HG03575 (cell line): ENCODE data around the gene LMOD3.

ENCODE experiments used
- ATAC-seq: cut with Tn5 transposase; IDR thresholded peaks from one replicate; pipeline ENCODE4 v1.9.1; 2021; ENCODE audit not compliant: unreplicated experiment, insufficient number of reproducible peaks, low FRiP score; ENCODE audit errors: extremely low read depth

LMOD3 gene

DNA sequence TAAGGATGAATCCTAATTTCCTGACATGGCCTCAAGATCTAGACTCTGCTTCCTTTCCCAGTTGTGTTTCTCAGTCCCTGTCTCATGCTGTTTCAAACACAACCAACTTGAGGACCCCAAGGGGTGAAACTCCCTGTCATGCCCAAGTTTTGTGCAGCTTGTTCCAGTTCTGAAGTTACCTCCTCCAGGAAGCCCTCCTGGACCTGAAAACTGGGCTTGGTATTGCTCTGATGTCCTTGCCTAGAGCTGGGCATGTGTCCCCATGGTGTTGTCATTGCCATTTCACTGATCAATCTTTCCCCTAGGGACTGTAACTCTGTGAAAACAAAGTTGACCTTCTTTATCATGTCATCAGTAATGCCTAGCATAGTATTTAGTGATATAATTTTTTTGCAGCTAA lies 6.1 kb upstream of the LMOD3 start:
- no peak for ATAC-seq

DNA sequence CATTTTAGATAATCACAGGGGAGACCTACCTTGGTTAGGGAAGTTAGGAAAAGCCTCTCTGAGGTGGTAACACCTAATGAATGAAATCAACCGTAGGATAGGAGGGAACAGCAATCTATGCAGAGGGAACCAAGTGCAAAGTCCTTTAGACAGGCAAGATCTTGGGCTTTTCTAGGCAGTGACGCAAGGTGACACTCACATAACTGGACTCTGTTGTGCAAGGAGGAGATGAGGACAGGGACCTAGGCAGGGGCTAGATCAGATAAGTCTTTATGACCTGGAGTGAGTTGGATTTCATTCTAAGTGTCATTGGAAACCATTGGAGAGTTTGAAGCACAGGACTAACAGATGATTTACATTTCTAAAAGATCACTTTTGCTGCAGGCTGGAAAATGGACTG lies 4.6 kb upstream of the LMOD3 start:
- ATAC-seq, result no peak

DNA sequence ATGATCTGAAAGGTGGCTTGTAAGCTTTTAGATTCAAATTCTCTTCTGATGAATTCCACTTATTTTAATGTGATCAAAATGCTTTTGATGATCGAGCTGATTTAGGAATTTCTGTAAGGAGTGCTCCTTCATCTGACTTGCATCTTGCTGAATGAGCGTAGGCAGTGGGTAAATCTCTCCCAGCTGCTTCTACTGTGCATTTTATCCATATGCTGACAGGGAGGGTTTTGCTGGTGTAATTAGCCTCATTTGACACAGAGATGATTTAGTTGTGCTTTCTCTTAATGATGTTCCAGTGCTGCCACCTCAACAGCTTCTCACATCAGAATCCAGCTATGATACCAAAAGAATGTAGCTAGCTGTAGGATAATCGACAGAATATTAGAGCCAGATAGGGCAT lies 3.8 kb upstream of the LMOD3 start:
- no peak for ATAC-seq

DNA sequence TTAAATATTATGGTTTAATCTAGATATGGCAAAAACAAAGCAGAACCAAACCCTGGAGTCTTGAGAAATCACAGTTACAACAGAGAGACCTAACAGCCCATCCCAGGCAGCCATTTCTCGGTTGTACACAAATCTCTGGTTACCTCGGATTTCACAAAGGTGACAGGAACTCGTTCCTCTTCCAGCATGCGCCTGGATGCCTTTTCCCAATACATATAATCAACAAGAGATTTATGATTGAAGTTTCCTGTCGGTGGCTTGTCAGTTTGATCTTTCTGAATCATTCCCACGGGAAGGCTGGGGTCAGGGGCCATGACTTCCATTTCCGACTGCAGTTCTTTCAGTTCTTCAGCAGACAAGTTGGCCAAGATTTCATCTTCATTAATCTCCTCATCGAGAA lies 445 bp downstream of the LMOD3 start:
- no peak for ATAC-seq

DNA sequence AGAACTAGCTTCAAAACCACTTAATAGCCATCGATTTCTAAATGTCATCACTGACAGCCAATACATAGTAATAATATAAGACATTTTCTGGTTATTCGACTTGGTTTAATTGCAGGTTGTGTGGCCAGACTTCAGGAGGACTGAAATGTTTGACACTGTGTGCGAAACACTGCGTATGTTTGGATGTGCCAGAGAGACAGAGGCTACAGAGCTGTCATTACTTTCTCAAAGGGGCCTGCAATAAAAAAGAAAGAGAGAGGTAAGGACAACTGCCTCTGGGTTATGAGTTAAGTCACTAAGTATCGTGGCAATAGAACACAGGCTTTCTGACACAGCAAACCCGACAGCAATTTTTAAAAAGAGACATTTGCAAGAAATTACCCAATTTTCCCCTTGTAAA lies 882 bp downstream of the LMOD3 start:
- ATAC-seq, result no peak

DNA sequence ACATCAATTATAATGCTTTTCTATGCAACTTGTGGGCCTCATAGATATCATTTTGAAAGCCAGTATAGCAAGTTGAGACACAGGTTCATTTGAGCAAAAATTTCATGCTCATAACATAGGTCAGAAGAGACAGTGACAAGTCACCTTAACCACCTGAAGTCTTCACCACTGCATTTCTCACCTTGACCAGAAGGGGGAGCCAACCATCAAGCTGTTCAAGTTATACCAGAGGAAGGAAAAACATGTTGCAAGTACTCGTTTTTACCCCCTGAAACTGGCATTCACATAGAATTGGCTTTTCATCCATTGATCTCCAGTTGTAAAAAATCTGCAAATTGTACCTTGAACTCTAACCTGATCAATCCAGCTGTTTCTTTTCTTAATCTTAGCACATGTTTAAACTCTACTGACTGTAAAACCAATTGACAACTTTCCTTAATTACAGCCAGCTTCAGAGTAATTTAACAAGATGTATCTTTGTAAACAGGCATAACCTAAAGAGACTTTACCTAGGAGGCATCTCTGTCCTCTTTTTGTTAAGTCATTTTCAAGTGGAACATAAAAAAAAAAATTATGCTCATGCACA lies 1.4 kb downstream of the LMOD3 start:
- no peak for ATAC-seq

DNA sequence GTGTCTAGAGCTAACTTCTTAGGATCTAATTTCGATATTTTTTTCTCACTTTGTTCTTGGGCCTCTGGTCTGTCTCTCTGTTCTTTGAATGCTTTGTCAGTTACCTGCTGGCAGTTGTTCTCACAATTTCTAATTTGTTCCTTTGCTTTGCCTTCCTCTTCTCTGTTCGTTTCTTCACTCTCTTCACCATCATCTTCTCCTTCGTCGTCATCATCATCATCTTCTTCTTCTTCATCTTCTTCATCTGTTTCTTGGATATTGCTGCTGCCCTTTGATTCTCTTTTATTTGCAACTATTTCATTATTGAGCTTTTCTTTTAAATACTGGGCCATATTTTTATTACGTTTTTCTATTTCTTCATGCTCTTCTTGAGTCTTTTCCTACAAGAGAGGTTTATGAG lies 2.7 kb downstream of the LMOD3 start:
- no peak for ATAC-seq

DNA sequence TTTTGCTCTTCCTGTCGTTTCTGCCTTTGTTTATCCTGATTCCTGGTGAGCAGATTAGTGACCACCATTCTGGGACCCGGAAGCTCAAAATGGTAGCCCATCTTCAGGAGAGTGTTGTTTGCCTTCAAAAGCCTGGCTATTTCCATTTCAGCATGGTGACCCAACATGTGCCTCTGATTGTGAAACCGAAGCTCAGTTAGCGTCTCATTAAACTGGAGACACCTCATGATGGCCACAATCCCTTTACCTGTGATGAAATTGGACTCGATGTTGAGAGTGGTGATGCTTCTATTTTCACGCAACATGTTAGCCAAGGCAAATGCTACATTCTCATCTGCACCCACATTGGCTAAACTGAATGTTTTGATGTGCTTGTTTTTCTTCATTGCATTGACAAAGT lies 3.3 kb downstream of the LMOD3 start:
- no peak for ATAC-seq

DNA sequence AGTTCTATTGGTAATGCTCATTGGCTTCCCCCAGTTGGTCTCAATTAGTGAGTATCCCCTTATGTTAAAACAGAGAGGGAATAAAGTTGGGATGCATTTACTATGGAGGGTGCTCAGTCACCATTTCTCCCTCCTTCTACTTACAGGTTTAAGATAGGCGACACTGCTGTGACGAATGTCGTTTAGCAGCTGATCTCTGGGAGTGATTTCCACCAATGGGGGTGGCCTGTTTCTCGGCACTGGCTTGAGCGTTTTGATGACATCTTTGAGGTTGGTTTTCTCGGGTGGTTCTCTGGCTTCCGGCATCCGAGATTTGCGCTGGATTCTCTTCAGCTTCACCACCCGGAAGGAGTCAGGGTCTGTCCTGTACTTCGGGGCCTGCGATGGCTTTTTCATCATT lies 3.8 kb downstream of the LMOD3 start:
- no peak for ATAC-seq

DNA sequence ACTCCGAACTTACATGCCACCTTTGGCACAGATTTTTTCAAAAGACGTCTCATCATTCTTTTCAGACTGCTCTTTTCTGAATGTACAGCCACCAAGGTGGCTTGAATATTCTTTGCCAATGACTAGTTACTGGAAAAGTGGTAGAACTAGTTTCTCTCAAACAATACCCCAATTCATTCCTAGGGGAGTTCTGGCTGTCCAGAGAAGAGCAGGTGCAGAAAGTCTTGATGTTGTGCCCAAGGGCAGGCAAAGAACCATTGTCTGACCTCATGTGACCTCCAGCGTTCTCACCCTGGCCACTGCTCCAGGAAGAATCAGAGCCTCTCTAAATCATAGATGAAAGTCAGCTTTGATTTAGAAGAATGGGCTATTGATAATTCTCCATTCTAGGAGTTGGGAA lies 5.5 kb downstream of the LMOD3 start:
- ATAC-seq, result no peak

DNA sequence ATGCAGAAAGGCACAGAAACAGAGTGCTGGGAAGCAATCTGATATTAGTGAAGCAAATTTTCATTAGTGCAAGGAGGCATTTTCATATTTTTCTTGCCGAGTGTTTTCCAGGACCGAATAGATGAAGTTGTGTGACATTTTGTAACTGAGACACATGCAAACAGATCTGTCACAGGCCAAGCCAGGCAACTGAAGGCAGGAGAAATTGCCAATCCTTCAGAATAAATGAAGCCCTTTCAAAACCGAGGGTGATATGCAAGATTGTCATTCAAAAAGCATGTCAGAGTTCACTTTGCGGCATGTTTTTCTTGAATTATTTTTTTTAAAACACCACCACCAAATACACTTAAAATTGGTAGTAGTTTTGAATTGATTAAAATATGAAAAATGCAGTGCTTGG lies 6.2 kb downstream of the LMOD3 start:
- ATAC-seq, result no peak

DNA sequence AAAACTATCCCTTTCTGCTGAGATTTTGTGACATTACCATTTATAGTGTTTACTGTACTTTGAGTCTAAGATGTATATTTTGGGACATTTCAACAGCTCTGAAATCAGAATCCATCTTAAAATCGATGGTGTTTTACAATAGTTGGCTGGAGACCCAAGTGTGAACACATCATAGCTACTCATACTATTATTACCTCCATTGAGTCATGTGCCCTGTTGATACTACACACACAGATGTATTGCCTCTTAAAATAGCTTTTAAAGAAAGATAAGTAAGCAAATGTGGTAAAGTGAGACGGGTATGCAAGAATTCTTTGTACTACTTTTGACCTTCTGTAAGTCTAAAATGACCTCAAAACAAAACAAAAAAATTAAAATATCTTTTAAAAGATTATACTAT lies 6.7 kb downstream of the LMOD3 start:
- no peak for ATAC-seq

DNA sequence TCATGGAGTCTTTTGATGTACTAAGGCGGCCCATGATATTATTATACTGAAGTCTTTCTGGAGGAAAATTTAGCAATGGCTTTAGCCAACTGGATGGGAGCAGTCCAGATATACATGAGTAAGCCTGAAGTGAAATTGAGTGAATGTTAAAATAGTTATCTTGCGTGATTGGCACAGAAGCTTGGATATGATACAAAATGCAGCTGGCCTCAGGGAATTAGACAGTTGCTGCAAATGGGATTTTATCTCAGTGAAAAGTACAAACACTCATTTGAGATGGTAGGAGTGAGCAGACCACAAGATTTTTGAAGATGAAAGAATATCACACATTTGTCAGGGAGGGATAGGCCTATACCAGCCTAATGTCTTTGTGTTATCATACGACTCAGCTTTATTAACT lies 8.9 kb downstream of the LMOD3 start:
- no peak for ATAC-seq

DNA sequence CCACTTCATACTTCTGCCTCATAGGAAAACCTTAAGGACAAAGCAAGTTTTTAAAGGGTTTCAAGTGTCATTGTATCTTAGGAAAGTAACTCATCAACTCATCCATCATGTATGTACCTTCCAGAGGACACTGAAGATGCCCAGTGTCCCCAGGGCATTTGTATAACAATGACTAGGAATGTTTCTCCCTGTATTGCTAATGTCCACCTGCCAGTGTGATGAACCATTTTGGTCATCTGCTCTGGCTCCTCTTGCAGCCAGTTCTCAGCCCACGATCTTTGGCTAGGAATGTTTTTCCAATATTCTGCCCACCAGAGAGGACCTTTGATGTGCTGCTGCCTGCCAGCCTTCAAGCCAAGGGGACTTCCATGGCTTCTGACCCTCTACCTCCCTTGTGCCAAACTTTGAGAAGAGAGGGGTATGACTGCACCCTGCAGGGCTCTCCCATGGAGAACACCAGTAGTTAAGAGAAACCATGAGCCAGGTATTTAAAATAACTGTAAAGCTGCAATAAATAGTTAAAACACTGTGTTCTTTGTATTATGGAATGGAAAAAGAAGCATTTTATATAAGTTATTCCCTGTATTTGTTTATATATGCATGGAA lies 11.4 kb downstream of the LMOD3 start:
- ATAC-seq, result no peak

DNA sequence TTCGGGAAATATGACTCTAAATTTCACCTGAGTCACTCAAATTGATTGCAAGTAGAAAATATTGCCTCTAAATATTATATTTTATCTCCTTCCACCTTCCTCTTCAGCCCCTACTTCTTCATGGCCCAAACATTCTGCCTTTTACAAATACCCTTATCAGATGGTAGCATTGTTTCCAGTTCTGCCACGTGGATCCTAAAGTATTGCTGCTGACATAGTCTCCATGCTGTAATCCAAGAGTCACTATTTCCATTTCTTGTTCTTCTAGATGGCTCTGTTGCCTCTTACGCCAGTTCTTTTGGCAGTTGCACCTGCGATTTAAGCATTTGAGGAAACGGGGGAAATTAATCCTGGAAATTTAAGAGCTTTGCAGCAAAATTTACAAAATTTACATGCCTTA lies 13.6 kb downstream of the LMOD3 start:
- no peak for ATAC-seq

DNA sequence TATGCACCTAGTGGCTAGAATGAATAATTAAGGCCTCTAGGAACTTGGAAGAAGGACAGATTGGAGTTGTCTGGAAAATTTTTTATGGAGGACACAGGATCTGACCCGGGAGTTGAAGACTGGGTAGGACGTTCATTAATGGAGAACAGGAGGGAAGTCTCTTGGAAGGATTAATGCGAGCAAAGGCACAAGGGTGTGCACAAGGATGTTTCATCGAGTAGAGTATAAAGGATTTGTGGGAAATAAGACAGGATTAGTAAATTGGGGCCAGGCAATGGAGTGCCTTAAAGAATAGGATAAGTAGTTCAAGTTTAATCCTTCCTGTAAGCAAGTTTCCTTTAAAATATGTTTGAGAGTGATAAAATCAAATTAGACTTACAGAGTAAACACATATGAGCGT lies 14.6 kb downstream of the LMOD3 start:
- ATAC-seq, result no peak

DNA sequence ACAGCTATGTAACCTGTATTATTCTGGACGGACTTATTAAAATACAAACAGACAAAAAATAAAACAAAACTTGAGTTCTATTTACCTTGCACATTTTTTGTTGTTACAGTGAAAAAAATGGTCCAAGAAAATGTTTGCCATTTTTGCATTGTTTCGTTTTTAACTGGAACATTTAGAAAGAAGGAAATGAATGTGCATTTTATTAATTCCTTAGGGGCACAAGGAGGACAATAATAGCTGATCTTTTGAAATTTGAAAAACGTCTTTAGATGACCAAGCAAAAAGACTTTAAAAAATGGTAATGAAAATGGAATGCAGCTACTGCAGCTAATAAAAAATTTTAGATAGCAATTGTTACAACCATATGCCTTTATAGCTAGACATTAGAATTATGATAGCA lies 17.1 kb downstream of the LMOD3 start:
- no peak for ATAC-seq

DNA sequence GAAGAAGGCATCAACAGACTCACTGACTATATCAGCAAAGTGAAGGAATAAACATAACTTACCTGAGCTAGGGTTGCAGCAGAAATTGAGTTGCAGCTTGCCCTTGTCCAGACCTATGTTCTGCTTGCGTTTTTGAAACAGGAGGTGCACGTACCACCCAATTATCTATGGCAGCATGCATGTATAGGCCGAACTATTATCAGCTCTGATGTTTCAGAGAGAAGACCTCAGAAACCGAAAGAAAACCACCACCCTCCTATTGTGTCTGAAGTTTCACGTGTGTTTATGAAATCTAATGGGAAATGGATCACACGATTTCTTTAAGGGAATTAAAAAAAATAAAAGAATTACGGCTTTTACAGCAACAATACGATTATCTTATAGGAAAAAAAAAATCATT lies 17.8 kb downstream of the LMOD3 start:
- ATAC-seq, result no peak

DNA sequence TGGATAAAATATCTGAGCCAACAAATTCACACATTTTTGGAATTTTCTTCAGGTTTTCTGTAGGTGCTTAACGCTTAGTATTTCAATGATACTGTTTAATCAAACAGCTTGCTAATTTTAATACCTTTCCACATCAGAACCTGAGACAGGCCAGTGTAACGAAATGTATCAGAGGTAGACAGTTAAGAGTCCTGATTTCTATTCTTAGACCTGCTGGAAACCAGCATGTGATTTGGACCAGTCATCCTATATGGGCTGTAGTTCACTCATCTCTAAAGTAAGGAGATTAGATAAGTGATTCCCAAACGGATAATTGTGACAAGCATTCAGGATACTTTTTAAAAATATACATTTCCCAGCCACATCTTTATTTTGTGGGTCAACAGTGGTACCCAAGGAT lies 19.3 kb downstream of the LMOD3 start:
- ATAC-seq, result no peak

DNA sequence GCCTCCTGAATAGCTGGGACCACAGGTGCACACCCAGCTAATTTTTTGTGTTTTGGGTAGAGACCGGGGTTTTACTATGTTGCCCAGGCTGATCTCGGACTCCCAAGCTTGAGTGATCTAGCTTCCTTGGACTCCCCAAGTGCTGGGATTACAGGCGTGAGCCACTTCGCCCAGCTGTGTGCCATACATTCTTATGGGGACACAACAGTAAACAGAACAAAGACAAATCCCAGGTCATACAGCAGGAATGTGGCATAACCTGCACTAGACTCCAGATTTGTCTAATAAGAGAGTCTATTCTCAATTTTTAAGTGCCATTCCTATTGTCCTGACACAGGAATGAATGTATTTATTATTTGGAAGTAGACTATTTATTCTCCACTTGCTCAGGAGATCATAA lies 20.0 kb downstream of the LMOD3 start:
- no peak for ATAC-seq

DNA sequence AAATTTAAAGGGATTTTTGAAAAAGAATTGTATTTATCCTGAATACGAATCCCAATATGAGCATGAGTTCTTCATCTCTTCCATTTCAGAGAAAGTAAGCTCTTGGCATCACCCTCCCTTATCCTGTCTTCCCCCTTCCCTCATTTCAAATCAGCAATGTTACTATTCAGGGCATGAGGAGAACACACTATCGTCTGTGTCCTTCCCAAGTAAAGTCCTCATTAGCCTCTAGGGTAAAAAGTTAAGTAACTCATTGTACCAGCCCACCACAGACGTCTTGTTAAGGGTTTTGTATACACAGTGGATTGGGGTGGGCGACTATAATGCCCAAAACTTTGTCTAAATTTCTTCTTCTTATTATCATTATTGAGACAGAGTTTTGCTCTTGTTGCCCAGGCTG lies 22.8 kb downstream of the LMOD3 start:
- ATAC-seq, result no peak
